ENCODE measurements around the gene TYW1. TPM values are rescaled to one million over a fixed set of nuclear protein-coding genes. Genes with fewer than 3 reads are reported as not detected.
"Not testable (repeated sequence)": the region's sequence is repeated elsewhere in the genome, so short reads cannot be mapped to it uniquely, and the experiment has no call there.

Gene TYW1
- total RNA-seq, 1 donor from 2014 or later: 11.2 TPM

GRCh38 chr7:67163285-67163684, 166.7 kb downstream of the TYW1 start:
- intact Hi-C loops (cut with DNase I); DNase-seq (ENCODE audit: low spot score): not testable (repeated sequence)

DNA sequence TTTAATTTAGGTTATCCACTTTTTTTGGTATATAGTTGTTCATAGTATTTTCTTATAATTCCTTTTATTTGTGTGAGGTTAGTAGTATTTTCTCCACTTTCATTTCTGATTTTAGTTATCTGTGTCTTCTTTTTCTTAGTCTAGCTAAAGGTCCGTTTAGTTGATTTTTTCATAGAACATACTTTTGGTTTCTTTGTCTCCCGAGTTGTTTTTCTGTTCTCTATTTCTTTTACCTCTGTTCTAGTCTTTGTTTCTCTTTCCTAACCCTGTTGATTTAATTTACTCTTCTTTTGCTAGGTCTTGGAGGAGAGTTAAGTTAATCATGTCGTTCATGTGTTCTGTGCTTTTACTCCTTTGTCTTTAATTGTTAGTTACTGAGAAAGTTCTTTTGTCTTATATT, 174.5 kb downstream of the TYW1 start:
- DNase-seq (ENCODE audit: low spot score); intact Hi-C loops (cut with DNase I): not testable (repeated sequence)

- intact Hi-C loops (cut with DNase I); DNase-seq (ENCODE audit: low spot score): not testable (repeated sequence)
Measured at GRCh38 chr7:67176730-67177129, 180.1 kb downstream of the TYW1 start.

DNA sequence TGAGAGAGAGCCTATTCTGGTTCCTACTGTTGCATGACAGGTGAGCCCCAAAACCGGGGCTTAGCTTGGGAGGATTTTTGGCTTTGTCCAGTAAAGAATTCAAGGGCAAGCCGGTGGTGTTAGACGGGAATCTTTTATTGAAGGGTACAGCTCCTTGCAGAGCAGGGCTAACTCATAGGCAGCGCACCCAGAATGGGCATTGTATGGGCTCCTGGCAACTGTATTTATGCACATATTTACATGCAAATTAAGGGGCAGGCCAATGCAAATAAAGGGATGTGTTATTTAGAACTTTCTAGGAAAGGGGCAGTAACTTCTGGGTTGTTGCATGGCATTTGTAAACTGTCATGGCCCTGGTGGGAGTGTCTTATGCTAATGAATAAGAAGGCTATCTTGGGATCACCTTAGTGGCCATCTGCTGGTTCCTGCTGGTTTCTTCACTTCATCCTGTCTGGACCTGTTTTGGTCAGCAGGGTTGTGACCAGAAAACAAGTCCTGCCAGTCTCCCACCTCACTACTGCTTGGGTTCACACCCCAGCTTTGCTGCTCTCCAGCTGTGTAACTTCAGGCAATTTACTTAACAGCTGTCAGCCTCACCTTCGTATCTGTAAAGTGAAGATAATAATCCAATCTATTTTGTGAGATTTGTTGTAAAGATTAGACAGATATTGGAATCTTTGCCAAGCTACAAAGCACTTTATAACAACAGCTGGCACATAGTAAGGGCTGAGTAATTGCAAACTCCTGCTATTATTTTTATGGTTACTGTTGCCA, 182.5 kb downstream of the TYW1 start:
- intact Hi-C loops (cut with DNase I): not testable (repeated sequence)

GRCh38 chr7:67182956-67183750, 186.5 kb downstream of the TYW1 start:
- DNase-seq (ENCODE audit: low spot score); intact Hi-C loops (cut with DNase I): not testable (repeated sequence)

More for the DNA sequence above, 182.5 kb downstream of the TYW1 start:
- DNase-seq (ENCODE audit: low spot score): not testable (repeated sequence)

- DNase-seq (ENCODE audit: low spot score); intact Hi-C loops (cut with DNase I): not testable (repeated sequence)
Measured at GRCh38 chr7:67184912-67185659, 188.5 kb downstream of the TYW1 start.

- intact Hi-C loops (cut with DNase I); DNase-seq (ENCODE audit: low spot score): not testable (repeated sequence)
Measured at GRCh38 chr7:67185660-67186129, 189.1 kb downstream of the TYW1 start.

DNA sequence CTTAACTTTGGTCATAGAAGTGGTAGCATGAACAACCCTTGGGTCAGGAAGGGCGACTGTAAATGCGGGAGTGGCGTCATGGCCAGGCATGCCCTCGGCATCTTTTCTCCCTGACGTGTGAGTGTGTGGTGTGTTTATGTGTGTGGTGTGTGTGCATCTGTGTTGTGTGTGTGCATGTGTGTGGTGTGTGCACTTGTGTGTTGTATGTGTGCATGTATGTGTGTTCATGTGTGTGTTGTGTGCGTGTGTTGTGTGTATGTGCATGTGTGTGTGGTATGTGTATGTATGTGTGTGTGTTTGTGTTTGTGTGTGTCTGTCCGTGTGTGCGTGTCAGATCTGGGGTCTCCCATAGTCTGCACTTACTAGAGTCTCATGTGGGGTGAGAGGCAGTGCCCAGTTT, 192.5 kb downstream of the TYW1 start:
- intact Hi-C loops (cut with DNase I); DNase-seq (ENCODE audit: low spot score): not testable (repeated sequence)

GRCh38 chr7:67189801-67190465, 193.3 kb downstream of the TYW1 start:
- DNase-seq (ENCODE audit: low spot score); intact Hi-C loops (cut with DNase I): not testable (repeated sequence)

- DNase-seq (ENCODE audit: low spot score); intact Hi-C loops (cut with DNase I): not testable (repeated sequence)
Measured at GRCh38 chr7:67191002-67191720, 194.5 kb downstream of the TYW1 start.

DNA sequence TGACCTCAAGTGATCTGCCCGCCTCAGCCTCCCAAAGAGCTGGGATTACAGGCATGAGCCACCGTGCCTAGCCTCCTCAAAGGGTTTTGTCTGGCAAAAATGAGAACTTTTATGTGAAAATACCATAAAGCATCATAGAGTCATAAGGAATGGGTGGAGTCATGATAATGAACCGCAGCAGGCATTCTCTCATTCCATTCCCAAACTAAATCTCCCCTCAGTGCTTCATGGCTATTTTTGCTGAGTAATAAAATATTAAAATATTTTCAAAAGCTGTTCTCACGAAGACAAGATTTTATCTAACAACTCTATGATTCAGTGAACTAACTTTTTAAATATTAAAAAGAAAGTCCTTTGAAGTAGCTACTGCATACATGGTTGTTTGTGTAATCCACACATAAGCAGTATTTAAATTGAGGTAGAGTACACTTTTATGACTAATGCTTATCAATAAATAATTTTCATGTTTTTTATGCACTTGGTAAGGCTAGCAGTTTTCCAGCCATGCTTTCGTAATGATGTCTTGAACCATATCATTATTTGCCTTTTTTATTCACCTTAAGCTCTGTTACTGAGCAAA, 195.6 kb downstream of the TYW1 start:
- intact Hi-C loops (cut with DNase I); DNase-seq (ENCODE audit: low spot score): not testable (repeated sequence)

DNA sequence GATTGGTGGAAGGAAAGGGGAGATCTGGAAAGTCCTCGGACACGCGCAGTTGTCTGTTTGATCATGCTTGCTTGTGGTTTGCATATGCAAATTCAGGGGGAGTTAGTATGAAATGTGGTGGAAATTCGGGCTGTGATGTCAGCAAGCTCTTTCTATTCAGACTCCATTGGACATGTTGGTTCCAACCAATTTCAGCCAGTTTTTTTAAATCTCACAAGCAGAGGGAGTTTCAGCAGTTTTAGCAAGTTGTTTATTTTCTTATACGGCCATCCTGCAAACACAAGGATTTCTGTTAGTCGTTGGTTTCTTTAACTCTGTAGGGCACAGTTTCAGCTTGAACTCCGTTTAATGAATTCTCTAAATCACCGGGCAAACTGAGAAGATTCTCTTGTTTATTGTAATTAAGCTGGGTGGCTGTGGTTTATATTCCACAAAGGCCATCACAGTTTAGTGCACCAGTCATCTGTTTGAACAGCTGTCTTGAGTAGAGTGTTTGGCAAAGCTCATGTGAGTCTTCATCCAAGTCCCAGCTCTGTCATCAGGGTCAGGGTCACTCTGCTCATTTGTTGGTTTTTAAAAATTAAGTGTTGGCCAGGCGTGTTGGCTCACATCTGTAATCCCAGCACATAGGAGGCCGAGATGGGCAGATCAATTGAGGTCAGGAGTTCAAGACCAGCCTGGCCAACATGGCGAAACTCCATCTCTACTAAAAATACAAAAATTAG, 196.4 kb downstream of the TYW1 start:
- intact Hi-C loops (cut with DNase I); DNase-seq (ENCODE audit: low spot score): not testable (repeated sequence)

- DNase-seq (ENCODE audit: low spot score); intact Hi-C loops (cut with DNase I): not testable (repeated sequence)
Measured at GRCh38 chr7:67196176-67196575, 199.5 kb downstream of the TYW1 start.

DNA sequence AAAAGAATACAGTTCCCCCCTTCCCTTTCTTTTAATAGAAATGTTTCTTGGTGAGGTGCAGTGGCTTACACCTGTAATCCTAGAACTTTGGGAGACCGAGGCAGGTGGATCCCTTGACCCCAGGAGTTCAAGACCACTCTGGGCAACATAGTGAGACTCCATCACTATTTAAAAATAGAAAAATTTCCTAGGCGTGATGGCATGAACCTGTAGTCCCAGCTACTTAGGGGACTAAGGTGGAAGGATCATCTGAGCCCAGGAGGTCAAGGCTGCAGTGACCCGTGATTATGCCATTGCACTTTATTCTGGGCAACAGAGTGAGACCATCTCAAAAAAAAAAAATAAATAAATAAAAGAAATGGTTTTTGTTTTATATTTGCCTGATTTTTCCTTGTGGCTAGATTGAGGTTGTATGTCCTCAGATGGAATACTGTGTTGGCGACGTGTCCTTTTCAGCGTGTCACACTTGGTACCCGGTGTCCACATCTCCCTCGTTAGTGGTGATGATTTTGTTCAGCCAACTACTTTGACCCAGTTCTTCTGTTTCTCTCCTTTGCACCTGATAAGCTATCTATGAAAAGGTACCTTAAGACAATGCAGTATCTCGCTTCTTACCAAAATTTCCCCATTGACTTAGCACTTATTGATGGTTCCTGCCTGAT, 202.4 kb downstream of the TYW1 start:
- intact Hi-C loops (cut with DNase I); DNase-seq (ENCODE audit: low spot score): not testable (repeated sequence)

DNA sequence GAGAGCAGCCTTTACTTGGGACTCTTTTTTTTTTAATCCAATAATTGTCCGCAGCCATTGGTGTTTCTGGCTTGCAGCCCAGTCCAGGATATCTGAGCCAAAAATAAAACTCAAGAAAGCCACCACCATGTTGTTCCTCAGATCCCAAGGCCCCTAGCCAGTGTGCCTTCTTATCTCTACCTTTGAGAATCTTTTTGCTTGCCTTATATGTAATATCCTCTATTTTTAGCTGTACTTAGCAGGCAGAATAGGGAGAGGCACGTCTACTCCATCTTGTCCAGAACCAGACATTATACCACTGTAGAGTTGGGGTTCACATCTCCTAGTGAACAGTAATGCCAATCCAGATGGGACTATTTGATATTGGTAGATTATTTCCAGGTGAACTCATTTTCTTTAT, 209.1 kb downstream of the TYW1 start:
- intact Hi-C loops (cut with DNase I); DNase-seq (ENCODE audit: low spot score): not testable (repeated sequence)

- intact Hi-C loops (cut with DNase I): no loop called here
Measured at GRCh38 chr7:67206452-67206851, 209.8 kb downstream of the TYW1 start.

GRCh38 chr7:67208656-67209055, 212.0 kb downstream of the TYW1 start:
- DNase-seq (ENCODE audit: low spot score); intact Hi-C loops (cut with DNase I): not testable (repeated sequence)

More at GRCh38 chr7:67206452-67206851, 209.8 kb downstream of the TYW1 start:
- no peak for DNase-seq (ENCODE audit: low spot score)

Data from cardiac septum (tissue), 1 donor.